HG03442 (cell line): Measurements from ENCODE around the gene TLCD2.
A peak's percentile ranks its signal among the peaks of the same experiment; 100 is the strongest.
"Not testable (repeated sequence)": the region's sequence is repeated elsewhere in the genome, so short reads cannot be mapped to it uniquely, and the experiment has no call there.

Source experiments
- ATAC-seq: cut with Tn5 transposase; IDR thresholded peaks from one replicate; pipeline ENCODE4 v1.9.1; 2021; ENCODE audit warnings: mild to moderate bottlenecking, moderate library complexity; ENCODE audit not compliant: unreplicated experiment

TLCD2 gene

DNA sequence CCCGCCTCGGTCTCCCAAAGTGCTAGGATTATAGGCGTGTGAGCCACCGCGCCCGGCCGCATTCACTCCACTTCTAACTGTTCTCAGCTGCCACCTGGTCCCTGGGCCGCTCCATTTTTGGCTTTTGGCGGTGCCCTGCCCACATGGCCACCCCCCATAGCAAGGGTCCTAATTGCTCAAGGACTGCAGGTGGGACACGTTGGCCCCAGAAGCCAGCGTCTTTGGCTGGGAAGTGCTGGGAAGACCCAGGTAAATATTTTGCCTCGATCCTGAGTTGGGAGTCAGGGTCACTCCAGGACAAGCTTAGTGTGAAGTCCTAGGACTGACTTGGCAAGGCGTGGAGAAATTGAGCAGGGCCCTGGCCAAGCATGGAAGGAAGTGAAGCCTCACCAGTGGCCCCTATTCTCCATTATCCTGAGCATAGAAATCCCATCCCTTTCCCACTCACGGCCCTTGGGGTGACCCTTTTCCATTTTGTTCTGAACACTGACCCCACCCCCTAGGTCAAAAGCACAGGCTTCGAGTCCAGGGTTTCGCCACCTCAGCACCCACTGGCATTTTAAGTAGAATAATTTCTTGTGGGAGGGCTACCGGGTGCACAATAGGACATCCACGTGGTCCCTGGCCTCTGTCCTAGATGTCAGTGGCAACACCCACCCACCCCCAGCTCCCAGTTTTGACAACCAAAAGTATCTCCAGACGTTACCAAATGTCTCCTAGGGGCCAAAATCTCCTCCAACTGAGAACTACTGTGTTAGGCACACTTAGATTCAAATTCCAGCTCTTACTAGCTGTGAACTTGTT is 8.4 kb upstream of the TLCD2 start:
- no peak for ATAC-seq

DNA sequence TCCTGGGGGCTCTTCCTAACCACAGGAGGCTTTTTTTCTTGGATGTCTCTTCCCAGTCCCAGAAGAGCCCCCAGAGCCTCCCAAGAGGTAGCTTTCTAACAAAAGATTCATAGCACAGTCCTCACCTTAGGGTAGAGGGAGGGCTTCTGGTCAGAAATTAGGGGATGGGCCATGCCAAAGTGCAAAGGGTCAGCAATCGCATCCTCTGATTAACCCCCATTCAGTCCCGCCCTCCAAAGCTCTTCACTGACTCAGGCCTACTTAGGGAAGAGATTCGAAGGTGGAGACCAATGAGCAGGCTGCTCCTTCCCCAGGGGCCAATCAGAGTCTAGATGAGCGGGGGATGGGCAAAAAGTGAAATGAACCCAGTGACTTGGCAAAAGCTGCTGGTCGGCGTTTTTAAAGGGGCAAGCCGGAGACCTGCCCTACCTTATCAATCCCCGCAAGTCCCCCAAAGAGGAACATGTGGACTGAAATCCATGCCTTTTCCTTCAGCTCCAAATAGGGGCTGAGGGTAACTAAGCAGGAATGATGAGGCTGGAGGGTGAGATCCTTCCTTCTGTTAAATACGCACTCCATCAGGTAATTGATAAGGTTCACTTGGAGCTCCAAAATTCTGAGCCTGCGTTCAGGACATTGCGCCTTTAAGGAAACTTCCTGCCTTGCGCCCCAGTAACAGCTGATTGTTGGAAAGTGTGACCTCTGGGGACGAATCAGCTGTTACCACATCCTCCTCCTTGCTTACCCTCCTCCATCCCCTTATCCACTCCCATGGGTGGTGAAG is 6.9 kb upstream of the TLCD2 start:
- peak; percentile 34 for ATAC-seq

DNA sequence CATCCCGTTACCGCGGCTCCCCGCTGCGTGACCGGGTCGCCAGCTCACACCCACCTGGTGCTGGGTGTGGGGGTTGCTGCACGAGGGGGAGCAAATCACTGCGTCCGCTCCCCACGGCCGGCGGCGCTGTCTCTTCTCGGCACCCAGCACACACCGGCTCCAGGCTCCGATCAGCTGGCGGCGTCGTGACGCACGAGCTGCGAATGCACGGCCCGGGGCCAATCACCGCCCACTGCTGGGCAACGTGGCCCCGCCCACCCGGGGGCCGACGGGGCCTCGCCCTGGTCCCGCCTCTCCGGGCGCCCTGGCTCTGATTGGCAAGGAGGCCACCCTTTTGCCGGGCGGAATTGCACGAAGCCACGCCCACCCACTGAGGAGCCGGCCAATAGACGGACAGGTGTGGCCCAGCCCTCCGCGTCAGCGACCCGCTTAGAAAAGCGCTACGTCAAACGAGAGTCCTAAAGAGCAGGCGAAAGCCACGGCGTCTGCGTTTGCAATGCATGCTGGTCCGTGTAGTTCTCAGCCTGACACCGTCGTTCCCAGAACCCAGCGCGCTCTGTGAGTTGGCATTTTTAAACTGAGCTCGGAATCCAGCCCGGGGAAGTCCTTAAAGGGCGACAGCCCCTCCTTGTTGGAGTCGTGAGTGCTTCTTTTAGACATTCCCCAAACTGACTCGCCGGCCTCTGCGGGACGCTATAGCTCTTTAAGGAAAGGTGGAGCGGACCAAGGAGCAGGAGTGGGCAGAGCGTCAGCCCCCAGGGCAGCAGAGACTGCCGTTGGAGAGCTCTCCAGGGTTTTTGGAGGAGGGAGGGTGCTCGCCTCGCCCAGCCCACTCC is 6.1 kb upstream of the TLCD2 start:
- peak; percentile 79 for ATAC-seq

DNA sequence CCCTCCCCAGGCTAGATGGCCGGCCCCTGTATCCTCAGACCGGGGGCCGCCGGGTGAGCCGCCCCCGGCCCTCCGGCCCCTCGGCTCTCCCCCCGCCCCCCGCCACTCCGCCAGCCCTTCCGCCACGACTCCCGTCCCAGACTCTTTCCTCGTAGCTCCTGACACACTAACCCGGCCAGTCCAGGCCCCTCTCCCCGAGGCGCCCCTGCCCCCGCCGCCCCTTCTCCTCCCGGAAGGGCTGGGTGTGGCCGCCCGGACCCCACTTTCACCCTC is 5.6 kb upstream of the TLCD2 start:
- no peak for ATAC-seq

GRCh38 chr17:1714980-1715802 is 5.0 kb upstream of the TLCD2 start:
- ATAC-seq = no peak

- ATAC-seq = no peak
Observed at GRCh38 chr17:1714427-1714979, 4.3 kb upstream of the TLCD2 start.

- ATAC-seq = no peak
Observed at GRCh38 chr17:1713878-1714426, 3.8 kb upstream of the TLCD2 start.

- no peak for ATAC-seq
Observed at GRCh38 chr17:1713160-1713877, 3.1 kb upstream of the TLCD2 start.

- ATAC-seq = no peak
Observed at GRCh38 chr17:1712271-1712670, 2.1 kb upstream of the TLCD2 start.

- no peak for ATAC-seq
Observed at GRCh38 chr17:1711804-1712203, 1.6 kb upstream of the TLCD2 start.

DNA sequence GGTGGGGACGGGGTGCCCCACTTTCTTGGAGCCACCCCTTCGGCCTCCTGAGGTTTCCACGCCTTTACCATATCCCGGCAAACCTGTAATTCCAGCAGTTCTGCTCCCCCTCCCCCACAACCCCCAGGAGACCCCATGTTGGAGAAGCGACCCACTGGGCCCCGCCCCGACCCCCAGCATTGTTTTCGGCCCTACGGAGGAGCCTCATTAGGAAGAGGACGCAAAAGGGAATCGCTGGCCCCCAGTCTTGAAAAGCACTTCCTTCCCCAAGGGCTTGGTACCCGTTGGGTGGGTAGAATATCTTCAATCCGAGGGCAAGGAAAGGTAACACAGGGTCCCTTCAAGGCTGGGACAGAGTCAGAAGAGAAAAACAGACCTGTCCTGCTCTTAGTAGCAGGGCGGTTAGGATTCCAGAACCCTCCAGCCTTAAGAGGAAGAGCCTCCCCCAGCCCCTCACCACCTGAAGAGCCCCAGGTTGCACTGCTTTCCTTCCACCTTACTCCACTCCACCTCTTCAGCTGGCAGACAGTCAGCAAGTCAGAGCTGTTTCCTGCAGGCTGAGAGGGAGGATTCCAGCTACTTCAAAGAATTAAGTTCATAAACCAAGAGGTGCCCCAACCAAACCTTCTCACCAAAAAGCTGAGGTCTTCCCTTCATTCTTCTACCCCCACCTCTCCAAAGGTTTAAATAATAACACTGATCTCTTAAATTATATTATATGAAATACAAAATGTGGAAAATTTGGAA is 803 bp upstream of the TLCD2 start:
- no peak for ATAC-seq

- ATAC-seq = no peak
Observed at GRCh38 chr17:1709403-1709951, 700 bp downstream of the TLCD2 start.

DNA sequence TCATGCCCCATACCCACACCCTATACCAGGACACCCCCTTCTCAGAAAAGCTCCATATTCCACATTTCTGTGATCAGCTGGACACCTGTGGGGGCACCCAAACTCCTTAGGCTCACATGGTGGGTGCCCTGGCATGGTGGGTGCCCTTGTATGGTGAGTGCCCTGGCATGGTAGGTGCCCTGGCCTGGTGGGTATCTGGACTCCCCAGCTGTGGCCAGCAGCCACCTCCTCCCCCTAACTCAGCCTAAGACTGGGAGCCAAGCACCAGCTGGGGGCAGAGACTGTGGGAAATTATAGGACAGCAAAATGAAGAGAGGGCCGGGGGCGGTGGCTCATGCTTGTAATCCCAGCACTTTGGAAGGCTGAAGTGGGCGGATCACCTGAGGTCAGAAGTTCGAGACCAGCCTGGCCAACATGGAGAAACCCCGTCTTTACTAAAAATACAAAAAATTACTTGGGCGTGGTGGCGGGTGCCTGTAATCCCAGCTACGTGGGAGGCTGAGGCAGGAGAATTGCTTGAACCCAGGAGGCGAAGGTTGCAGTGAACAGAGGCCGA is 1.3 kb downstream of the TLCD2 start:
- not testable (repeated sequence) for ATAC-seq

GRCh38 chr17:1707107-1707506 is 3.1 kb downstream of the TLCD2 start:
- ATAC-seq = no peak

GRCh38 chr17:1705004-1705403 is 5.2 kb downstream of the TLCD2 start:
- no peak for ATAC-seq

DNA sequence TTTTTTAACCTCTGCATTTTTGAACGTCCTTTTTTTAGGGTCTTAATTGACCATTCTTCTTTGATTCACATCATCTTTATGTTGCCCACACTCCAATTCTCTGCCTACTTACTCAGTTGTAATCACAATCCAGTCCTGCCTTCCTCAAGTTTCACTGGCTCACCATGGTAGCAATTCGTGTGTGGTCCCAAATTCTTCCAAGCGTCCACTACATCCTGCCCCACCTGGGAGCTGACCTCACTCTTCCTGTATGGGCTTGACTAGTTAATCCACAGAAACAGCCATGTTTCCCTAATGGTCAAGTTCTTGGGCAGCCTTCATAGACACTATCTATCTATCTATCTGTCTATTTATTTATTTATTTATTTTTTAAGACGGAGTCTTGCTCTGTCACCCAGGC is 7.1 kb downstream of the TLCD2 start:
- ATAC-seq = no peak

DNA sequence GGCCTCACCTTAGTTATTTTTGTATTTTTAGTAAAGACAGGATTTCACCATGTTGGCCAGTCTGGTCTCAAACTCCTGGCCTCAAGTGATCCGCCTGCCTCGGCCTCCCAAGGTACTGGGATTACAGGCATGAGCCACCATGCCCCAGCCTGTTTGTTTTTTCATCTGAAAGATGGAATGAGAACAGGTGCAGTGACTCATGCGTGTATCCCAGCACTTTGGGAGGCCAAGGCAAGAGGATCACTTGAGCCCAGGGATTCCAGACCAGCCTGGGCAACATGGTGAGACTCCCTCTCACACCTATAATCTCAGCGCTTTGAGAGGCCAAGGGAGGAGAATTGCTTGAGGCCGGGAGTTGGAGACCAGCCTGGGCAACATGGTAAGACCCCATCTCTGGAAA is 10.3 kb downstream of the TLCD2 start:
- not testable (repeated sequence) for ATAC-seq

DNA sequence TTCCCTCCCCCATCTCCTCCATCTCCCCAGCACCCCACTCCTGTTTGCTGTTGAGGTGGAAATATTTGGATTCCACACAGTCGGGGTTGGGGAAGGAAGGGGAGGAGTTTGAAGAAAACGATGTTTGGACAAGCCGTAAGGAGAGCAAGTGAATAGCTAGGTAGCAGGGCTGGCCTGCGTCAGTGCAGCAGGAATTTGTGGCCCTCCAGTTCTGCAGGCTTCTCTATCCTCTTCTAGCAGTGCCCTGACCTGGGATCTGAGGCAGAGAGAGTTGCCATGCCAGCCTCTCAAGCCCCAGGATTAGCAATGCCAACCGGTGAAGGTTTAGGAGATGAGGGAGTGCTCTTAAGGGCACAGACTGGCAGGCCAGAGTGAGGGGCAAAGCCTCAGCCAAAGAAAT is 12.5 kb downstream of the TLCD2 start:
- no peak for ATAC-seq
